GM12864 (cell line): ENCODE results near the gene NDUFS6.

ENCODE experiments used
- DNase-seq: peaks from one replicate; pipeline ENCODE4 v3.0.0-alpha.2; 2011; ENCODE audit warnings: low read depth
- H3K4me3 ChIP-seq: 2 replicates; pipeline ENCODE4 v1.5.1; 2011; ENCODE audit warnings: mild to moderate bottlenecking, low read depth, low read length, control low read depth
- CTCF ChIP-seq: IDR thresholded peaks from 2 replicates; pipeline ENCODE4 v1.5.1; 2011; ENCODE audit warnings: low read depth, mild to moderate bottlenecking, moderate library complexity, low read length, control low read depth, inconsistent platforms; ENCODE audit errors: missing control alignments

NDUFS6 gene

GRCh38 chr5:1830571-1831228, 29.5 kb downstream of the NDUFS6 start:
- TF ChIP-seq CTCF = no peak
- no peak overlapping the region for H3K4me3 ChIP-seq
- no peak for DNase-seq

- no peak for DNase-seq
- no peak for TF ChIP-seq CTCF
Measured at GRCh38 chr5:1831257-1831656, 30.1 kb downstream of the NDUFS6 start.

GRCh38 chr5:1831677-1832313, 30.6 kb downstream of the NDUFS6 start:
- TF ChIP-seq CTCF = no peak
- DNase-seq = no peak
- H3K4me3 ChIP-seq = no peak overlapping the region

More at GRCh38 chr5:1831257-1831656, 30.1 kb downstream of the NDUFS6 start:
- H3K4me3 ChIP-seq = no peak overlapping the region

GRCh38 chr5:1832511-1833250, 31.5 kb downstream of the NDUFS6 start:
- no peak overlapping the region for H3K4me3 ChIP-seq
- no peak for DNase-seq
- no peak for TF ChIP-seq CTCF

- no peak for TF ChIP-seq CTCF
- H3K4me3 ChIP-seq = no peak overlapping the region
- no peak for DNase-seq
Measured at GRCh38 chr5:1833264-1834021, 32.2 kb downstream of the NDUFS6 start.

- no peak for TF ChIP-seq CTCF
- no peak overlapping the region for H3K4me3 ChIP-seq
- DNase-seq = no peak
Measured at GRCh38 chr5:1834022-1834551, 32.9 kb downstream of the NDUFS6 start.
